H7 (cell line): ENCODE measurements around the gene PWWP2B. TPM values are rescaled to one million over a fixed set of nuclear protein-coding genes. Genes with fewer than 3 reads are reported as not detected.

Experiments
- DNase-seq: peaks from one replicate; pipeline ENCODE4 v3.0.0; 2012
- H3K27me3 ChIP-seq: 2 replicates; pipeline ENCODE4 v1.6.0; 2011; ENCODE audit warnings: mild to moderate bottlenecking, low read length; ENCODE audit not compliant: control insufficient read depth, insufficient read depth
- H3K36me3 ChIP-seq: replicated peaks from 2 replicates; pipeline ENCODE4 v1.5.1; 2011; ENCODE audit warnings: low read length; ENCODE audit not compliant: control insufficient read depth, insufficient read depth
- H3K4me3 ChIP-seq: 2 replicates; pipeline ENCODE4 v1.5.1; 2011; ENCODE audit warnings: low read depth, mild to moderate bottlenecking, control low read depth, low read length, moderate library complexity; ENCODE audit not compliant: insufficient read depth
- total RNA-seq: library from RNA; depleted of rRNA; stranded (reverse); fragments of >200 nt; shearing (Covaris generic); gene quantifications from 2 replicates; pipeline ENCODE4 v1.2.3, GENCODE V29; 2014

Gene PWWP2B
- total RNA-seq, 1 experiment from 2014 or later, result 15.3 TPM

DNA sequence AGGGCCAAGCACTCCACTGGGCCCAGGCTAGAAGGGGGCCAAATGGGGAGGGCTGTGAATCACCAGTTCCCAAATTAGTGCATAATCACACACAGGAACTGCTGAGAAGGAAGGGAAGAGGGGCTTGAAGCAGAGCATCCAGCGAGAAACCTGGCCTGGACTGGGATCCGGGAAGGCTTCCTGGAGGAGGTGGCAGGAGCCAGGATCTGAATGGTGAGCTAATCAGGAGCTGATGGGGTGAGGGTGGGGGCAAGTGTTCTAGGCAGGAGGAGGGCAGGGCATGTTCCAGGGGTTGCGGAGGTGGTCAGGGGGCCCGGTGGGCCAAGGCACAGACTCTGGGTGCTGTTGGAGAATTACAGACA lies 12.6 kb downstream of the PWWP2B start:
- Histone ChIP-seq H3K27me3 (no peaks in the 10 kb centered on the region), H3K4me3 (no peak overlapping the region), H3K36me3 (no peaks in the 10 kb centered on the region)
- peak; percentile 80 for DNase-seq

DNA sequence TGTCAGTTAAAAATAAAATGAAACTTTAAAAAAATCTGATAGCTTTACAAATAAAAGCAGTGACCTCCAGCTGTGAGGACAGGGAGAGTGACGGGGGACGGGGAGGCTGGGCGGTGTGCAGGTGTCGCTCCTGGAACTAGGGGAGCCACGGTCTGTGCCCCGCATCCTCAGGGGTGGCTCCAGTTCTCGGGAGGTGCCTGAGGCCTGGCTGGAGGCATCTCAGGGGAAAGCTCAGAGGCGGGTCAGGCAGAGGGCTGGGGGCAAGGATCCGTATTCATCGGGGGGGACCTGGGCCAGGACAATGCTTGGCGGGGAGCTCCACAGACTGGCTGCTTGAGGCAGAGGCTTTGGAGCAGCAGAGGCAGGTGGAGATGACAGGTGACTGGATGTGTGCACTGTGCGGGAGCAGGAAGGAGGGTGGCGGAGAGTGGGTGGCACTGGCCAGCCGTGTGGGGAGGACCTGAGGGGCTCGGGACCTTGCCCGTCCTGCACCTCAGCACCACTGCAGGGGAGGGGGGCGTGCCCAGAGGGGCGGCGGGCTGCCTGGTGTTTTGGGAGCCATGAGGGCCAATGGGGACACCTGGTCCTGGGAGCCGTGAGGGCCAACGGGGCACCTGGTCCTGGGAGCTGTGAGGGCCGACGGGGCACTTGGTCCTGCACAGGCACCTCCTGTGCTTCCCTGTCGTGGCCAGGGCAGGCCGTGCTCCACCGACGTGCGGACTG lies 13.2 kb downstream of the PWWP2B start:
- H3K27me3 ChIP-seq, result no peaks in the 10 kb centered on the region
- DNase-seq, result no peak
- H3K36me3 ChIP-seq, result no peaks in the 10 kb centered on the region
- H3K4me3 ChIP-seq, result no peak overlapping the region

DNA sequence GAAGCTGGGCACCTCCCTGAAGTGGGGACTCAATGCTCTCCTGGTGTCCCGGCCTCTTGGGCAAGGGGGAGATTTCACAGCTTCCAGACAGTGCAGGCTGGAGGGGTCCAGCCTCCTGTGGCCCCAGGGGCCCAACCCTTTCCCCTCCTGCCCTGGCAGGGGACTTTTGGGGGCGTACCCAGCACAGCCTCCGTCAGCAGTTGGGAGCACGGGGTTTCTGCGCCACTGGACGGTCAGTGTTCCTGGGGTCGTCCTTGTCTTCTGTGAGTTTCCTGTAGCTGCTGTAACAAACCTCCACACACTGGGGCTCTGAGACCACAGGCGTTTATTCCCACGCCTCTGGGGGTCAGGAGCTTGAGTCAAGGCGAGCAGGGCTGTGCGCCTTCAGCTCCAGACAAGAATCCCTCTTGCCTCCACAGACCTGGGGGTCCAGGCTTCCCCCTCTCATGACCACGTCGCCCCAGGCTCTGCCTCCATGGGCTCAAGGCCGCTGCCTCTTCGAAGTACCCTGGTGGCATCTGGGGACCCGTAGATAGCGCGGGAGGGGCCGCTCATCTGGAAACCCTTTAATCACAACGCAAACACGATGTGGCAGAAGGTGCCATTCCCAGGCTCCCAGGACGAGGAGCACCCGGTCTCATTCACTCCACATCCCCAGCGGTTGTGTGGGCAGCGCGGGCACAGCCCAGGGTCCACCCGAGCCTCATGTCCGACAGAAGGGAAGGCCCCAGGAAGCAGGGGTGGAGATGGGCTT lies 14.0 kb downstream of the PWWP2B start:
- Histone ChIP-seq H3K27me3 (no peaks in the 10 kb centered on the region), H3K4me3 (no peak overlapping the region), H3K36me3 (no peaks in the 10 kb centered on the region)
- DNase-seq, result no peak

DNA sequence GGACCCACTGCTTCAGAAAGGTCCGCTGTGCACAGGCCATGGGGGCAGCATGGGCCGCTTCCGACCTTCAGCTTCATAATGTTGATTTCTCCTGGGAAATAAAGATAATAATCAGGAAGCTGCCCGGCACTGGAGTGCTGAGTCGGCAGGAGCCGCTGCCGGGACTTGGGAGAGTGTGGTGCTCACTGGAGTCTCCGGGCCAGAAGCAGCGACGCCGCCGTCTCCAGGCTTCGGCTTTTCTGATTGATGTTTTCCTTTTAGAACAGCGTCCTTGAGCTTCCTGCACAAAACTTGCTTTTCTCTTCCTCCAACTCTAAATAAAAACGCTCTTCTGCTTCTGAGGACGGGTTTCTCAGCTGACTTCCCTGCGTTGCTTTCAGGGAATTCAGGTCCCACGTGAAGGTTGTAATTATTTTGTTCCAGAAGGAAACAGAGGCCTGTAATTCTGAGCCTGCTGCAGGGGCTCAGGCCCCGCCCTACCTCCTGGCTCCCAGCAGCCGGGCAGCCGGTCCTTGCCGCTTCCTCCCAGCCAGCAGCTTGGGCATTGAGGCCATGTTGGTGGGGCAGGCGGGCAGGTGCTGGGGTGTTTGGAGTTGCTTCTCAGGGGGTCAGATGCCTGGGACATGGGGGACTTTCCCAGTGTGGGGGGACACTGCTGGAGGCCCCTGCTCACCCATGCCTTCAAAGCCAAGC lies 14.7 kb downstream of the PWWP2B start:
- no peak overlapping the region for H3K4me3 ChIP-seq
- DNase-seq, result peak; percentile 80
- H3K36me3 ChIP-seq, result no peaks in the 10 kb centered on the region
- no peaks in the 10 kb centered on the region for H3K27me3 ChIP-seq

DNA sequence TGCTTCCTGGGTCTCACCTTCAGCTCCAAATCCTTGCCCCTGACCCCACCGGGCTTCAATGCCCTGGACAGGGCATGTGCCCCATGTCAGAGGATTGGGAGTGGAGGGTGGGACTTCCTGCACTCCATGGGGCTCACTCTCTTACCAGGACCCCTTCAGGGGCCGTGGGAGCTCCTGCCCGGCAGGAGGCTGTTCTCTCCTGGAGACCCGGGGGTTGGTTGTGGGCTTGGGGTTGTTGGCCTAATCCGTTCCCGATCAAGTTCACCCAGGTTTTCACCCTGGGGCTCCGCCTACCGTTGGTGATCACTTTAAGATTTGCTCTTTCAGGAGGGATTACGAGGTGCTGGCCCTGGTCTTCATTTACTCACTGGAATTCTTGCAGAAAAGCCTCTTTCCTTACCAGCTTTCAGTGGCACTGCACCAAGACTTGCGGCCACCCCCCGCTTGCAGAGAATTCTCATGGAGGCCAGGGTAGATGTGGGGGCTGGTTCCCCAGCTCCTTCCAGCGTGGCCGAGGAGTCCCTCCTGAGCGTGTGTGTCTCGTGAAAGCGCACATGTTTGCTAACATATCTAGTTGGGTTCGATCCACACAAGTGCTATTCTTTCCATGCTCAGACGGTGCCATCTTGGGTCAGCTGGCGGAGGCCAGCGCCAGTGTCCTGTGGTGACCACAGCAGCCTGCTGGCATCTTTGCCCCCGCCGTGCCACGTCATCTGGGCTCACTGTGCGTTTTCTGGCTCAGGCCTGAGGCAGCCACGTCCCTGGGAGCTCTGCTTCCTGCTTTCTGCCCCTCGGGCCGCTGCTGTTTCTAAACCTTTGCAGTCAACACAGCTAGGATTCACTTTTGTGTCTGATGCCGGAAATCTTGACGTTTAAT lies 15.6 kb downstream of the PWWP2B start:
- DNase-seq, result peak; percentile 77
- no peaks in the 10 kb centered on the region for H3K27me3 ChIP-seq
- H3K36me3 ChIP-seq, result no peaks in the 10 kb centered on the region
- H3K4me3 ChIP-seq, result no peak overlapping the region

DNA sequence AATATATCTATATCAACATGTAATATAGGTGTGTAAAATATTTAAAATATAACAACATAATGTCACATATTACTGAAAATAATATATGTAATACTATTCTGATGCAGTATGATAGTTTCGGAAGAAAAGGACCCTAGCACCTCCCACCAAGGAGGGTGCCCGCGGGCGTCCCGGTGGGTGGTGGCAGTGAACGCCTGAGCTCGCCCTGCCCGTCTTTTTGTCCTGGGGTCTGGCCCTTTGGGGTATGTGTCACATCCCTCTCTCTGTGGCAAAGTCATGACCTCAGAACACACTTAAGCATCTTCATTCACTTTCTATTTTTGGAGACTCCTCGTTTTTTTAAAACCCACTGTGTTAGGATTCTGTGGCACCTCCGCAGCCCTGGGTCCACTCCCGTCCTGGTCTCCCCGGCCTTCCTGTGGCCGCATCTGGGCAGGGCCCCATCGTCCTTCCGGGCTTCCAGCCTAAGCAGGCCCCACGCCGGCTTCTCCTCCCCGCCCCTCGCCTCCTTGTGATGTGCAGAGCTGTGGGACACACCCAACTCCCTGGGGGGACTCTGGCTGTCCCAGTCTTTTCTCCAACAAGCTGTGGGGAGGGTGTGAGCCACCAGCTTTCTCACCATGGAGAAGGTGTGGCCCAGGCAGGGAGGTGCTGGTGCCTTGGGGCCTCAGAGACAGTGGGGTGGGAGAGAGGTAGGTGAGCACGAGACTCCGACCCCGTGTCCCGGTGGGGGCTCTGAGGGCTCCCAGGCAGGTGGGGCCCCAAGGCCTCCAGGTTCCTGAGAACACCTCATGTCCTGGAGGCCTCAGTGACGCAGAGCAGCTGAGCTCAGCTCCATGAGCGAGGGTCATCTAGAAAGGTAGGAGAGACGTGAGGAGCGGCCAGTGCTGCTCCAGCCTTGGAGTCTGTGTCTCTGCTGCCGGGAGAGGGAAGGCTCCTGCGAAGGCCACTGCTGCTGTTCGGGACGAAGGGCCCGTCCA lies 16.5 kb downstream of the PWWP2B start:
- Histone ChIP-seq H3K4me3 (no peak overlapping the region), H3K36me3 (no peaks in the 10 kb centered on the region), H3K27me3 (no peaks in the 10 kb centered on the region)
- DNase-seq, result no peak

DNA sequence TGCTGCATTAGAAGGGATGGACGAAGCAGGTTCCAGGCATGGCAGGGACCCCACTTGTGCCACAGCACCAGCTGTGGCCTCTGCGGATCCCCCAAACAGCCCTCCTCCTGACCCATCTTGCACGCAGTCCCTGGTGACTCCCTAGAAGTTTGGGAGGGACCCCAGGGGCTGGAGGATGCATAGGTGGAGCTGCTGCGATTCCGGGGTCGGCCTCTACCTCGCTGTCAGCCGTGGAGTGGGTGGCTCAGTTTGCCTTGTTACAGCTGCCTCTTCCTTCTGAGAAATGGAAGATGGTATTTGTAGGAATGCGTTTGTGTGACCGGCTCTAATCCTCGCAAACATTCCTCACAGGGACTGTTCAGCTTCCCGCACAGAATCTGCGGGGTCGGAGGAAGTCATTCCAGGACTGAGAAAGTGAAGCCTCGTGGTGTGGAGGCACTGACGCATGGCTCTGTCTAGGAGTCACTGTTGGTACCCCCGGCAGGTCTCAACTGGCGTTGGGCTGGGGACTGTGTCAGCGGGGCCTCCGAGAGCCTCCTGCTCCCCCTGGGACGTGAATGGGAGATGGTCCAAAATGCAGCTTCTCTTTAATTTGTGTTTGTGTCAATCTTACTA lies 17.5 kb downstream of the PWWP2B start:
- no peaks in the 10 kb centered on the region for H3K27me3 ChIP-seq
- H3K36me3 ChIP-seq, result no peaks in the 10 kb centered on the region
- H3K4me3 ChIP-seq, result no peak overlapping the region
- DNase-seq, result peak; percentile 64

DNA sequence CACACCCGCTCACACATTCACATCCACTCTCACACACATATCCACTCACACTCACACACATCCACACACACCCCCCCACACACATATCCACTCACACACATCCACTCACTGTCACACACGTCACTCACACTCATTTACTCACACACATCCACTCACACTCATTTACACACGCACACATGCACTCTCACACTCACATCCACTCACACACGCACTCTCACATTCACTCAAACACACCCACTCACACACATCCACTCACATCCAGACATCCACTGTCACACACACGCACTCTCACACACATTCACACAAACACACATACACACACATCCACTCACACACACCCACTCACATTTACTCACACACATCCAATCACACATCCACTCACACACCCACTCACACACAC lies 18.3 kb downstream of the PWWP2B start:
- no peaks in the 10 kb centered on the region for H3K27me3 ChIP-seq
- no peak for DNase-seq
- no peaks in the 10 kb centered on the region for H3K36me3 ChIP-seq
- H3K4me3 ChIP-seq, result no peak overlapping the region

DNA sequence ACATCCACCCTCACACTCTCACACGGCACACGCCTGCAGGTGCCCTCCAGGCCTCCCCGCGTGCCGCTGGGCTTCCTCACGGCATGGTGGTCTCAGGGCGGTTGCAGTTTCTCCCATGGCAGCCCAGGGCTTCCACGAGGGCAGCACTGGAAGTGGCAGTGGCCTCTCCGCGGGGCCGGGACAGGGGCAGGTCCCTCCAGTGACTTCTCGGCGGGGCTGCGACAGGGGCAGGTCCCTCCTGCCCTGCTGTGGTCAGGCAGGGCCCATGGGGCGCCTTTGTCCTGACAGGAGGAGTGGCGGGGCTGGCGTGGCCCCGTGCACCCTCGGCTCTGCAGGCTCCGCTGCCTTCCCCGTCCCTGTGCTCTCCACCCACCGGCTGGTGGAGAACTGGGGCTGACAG lies 19.0 kb downstream of the PWWP2B start:
- Histone ChIP-seq H3K4me3 (no peak overlapping the region), H3K27me3 (no peaks in the 10 kb centered on the region), H3K36me3 (no peaks in the 10 kb centered on the region)
- peak; percentile 66 for DNase-seq

DNA sequence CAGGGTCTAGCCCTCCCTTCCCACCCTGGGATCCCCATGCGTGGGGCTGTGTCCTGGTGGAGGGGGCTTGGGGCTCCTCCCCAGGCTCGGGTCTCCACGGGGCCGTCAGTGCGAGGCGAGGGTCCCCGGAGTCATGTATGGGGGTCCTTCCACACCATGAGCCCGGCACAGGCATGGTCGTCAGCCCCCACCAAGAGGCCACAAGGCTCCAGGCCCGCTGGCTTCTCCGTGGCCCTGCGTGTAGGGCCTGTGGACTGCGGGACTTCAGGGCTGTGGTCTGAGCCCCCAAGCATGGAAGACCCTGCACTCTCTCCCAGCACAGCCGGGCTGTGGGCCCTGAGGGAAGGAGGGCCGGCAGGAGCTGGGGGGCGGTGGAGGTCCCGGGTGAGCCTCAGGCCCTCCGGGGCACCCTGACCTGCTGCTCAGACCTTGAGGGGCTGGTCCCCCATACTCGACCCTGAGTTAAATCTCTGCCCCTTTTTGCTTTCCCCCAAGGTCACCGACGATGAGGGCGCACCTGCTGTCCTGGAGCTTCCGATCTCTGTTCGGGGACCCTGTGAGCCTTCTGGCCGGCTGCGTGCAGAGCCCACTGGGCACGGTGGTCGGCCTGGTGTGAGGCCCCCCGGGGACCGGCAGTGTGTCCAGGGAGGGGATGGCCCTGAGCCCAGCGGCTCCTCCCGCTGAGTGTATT lies 19.7 kb downstream of the PWWP2B start:
- peak; percentile 69 for DNase-seq
- H3K36me3 ChIP-seq, result no peaks in the 10 kb centered on the region
- no peaks in the 10 kb centered on the region for H3K27me3 ChIP-seq
- no peak overlapping the region for H3K4me3 ChIP-seq

DNA sequence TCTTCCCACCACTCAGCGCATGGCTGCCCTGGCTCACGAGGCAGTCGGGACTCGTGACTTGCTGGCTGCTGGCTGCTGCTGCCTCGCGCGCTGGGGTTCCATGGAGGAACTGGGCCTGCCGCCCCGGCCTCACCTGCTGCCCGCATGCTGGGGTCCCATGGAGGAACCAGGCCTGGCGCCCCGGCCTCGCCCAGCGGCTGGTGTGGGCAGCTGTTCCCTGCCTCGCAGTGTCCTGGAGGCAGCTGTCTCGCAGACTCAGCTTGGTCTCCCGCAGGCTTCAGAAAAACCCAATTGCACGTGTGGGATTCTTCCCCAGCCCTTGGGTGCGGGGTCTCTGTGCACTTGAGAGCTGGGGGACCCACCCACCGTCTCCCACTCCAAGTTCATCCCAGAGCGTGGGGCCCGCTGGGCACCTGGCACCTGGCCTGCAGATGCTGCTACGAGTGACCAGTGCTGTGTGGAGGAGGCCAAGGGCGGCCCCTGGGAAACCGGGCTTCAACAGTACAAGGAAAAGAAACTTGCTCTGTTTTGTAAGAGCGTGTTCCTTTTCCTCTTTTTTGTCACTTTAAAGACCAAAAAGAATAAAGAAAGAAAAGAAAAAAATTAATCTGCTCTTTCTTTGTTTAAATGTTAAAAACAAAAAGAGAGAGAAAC lies 20.4 kb downstream of the PWWP2B start:
- peak; percentile 64 for DNase-seq
- H3K4me3 ChIP-seq, result no peak overlapping the region
- H3K36me3 ChIP-seq, result no peaks in the 10 kb centered on the region
- no peaks in the 10 kb centered on the region for H3K27me3 ChIP-seq

DNA sequence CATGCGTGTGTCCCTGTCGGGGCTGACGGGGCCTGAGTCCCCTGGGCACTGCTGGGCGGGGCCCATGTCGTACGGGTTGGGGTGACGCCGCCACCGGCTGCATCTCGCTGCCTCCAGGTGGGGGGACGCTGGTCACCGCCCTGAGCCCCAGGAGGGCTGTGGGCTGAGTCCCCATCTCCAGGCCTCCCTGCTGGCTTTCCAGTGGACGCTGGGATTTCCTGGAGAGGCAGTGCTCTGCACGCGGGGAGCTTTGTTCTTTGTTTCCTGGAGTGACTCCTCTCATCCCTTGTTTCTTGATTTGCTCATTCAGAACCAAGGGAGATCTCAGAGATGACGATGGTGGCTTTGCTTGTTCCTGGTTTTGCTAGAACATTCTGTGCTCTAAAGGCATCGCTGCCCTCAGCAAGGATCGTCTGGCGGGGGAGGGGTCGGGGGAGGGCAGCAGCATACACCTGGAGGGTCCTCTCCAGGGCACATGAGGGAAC lies 21.0 kb downstream of the PWWP2B start:
- no peaks in the 10 kb centered on the region for H3K27me3 ChIP-seq

More for the DNA sequence above, 21.0 kb downstream of the PWWP2B start:
- H3K36me3 ChIP-seq, result no peaks in the 10 kb centered on the region
- DNase-seq, result peak; percentile 80
- no peak overlapping the region for H3K4me3 ChIP-seq
